NCI-H187 treated with DMSO at 0.1 percent for 48 hours (cell line): Measurements from ENCODE around the gene FRMD4B.

ENCODE experiments used
- DNase-seq: peaks from one replicate; lab custom pipeline; 2025; lab: John Stamatoyannopoulos, UW

Gene FRMD4B

DNA sequence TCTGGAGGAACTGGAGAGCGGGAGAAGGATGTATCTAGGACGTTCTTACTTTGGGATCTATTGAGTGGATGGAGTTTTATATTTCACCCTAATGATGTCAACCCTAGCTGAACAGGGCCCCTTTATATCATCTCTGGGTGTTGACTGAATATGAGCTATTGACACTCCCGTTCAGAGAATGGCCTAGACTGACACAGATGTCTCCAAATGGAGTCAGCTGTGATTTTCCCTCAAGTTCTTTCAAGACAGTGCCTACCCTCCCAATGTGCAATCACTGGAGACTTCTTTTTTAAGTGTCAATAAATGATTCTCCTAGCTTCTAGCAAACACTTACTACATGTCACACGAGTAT lies 63.8 kb downstream of the FRMD4B start:
- DNase-seq: no peak

GRCh38 chr3:69321301-69322157 lies 64.4 kb downstream of the FRMD4B start:
- no peak for DNase-seq

DNA sequence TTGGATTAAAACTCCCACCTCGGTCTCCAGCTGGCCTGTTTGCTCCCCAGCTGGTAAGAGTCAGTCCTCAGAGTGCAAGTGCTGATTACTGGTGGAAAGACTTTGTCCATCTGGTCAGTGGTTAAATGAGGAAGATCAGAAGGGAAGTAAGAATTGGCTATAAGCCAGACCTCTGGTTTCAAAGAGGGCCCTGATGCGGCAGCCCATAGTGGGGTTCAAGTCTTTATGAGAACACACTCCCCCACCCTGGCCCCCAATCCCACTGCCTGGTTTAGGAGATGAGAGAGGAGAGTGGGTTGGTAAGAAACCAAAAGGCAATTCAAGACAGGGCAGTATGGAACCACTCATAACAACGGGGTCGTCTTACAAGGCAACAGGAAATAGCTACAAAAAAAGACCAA lies 65.0 kb downstream of the FRMD4B start:
- no peak for DNase-seq

DNA sequence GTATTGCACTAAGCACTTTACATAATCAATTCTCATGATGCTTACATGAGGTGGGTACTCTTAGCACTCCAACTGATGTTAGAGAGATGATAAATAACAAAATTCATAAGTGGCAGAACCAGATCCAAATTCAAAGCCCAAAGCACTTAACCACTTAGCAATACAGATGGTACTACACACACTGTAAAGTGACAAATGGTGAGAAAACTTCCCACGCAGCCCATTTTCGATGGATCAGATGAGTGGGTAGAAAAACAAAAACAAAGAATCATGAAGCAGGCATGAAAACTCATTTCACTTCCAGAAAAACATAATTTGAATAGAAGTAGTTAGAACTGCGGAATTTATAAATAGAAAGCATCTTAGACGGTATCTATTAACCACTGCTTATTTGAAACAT lies 66.2 kb downstream of the FRMD4B start:
- DNase-seq: no peak

DNA sequence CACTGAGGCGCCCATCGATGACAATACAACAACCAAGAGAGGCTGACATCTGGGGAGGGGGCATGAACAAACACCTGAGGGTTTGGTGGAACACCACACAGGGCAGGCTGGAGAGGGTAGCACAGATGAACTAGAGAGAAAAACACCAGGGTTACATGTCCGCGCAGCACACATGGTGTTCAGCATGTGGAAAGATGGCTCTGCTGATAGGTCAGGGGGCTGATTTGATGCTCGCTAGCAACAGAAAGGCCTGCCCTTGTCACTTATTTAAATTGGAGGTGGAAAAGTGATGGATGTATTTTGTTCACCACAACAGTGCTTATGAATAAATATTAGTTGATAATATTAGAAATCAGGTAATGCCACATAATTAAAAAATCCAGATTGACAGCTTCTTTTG lies 67.5 kb downstream of the FRMD4B start:
- no peak for DNase-seq

- DNase-seq: no peak
Observed at GRCh38 chr3:69313251-69313650, 72.6 kb downstream of the FRMD4B start.

DNA sequence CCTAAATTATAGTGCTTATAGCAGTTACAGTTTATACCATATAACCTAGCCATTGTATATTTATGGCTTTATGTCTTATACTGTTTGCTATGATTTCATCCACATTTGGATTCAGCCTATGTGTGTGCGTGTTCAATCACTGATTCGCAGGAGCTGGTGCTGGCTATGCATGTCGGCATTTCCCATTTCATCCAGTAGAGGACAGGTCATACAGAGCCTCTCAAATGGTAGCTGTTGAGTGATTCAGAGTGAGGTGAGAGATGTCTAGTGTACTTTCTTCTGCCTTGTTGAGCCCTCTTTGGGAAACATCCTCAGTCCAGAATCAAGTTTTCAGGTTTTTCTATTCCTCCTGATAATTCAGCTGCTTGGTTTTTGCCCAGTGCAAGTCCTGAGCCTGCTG lies 76.1 kb downstream of the FRMD4B start:
- DNase-seq: no peak

- DNase-seq: no peak
Observed at GRCh38 chr3:69306239-69307185, 79.4 kb downstream of the FRMD4B start.

- no peak for DNase-seq
Observed at GRCh38 chr3:69305011-69305410, 80.9 kb downstream of the FRMD4B start.

GRCh38 chr3:69304396-69304795 lies 81.5 kb downstream of the FRMD4B start:
- DNase-seq: no peak

GRCh38 chr3:69300296-69300695 lies 85.6 kb downstream of the FRMD4B start:
- no peak for DNase-seq

- DNase-seq: no peak
Observed at GRCh38 chr3:69299344-69299743, 86.5 kb downstream of the FRMD4B start.

- no peak for DNase-seq
Observed at GRCh38 chr3:69297501-69297900, 88.4 kb downstream of the FRMD4B start.

GRCh38 chr3:69296995-69297394 lies 88.9 kb downstream of the FRMD4B start:
- no peak for DNase-seq

GRCh38 chr3:69294014-69294766 lies 91.7 kb downstream of the FRMD4B start:
- no peak for DNase-seq

GRCh38 chr3:69292959-69293574 lies 92.8 kb downstream of the FRMD4B start:
- no peak for DNase-seq

DNA sequence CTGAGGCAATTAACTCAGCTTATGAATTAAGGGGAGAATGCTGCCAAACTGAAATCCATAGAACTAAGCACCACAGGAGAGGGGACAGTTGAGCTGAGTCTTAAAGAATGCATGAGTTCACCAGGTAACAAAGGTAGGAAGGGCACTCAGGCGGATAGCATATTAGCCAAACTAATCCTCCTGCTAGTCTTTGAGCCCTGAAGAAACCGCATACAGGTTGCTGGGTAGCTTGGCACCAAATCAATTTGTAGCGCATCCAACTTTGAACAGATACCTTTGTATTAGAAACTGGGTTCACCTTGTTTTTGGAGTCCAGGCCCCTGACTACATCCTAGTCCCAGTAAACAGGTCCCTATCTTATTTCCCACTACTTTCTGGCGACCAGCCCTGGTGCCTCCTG lies 93.7 kb downstream of the FRMD4B start:
- no peak for DNase-seq

DNA sequence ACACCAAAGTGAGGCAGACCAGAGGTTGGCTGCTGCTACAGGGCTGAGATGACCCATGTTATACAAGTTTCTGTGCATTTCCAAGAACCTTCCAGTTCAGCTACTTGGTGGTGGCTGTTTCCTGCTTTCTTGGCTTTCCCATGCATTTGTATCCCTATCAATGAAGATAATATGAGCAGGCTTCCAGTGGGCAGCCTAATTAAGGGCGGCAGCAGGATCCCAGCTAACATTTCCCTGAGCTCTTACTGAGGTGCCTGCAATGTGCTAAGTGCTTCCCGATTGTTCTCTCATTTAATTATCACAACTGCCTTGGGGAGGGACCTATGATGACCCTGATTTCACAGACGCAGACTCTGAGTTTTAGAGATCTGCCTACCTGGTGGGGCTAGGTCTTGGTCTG lies 95.5 kb downstream of the FRMD4B start:
- no peak for DNase-seq

DNA sequence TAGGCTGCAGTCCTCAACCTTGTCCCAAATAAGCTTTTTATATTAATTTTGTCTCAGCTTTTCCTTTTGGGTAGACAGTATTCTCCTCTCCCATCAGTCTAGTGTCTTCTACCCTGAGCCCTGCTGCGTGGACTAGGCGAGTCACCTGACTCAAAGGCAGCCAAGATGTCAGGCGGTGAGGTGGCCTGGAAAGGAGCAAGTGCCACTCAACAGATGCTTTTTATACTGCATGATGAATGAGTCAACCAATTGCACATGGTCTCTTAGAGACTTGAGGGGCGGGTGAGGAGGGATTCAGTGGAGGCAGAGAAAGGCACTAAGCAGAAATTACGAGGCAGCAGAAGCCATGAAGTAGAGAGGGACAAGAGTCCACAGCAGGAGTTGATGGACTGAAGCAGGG lies 95.9 kb downstream of the FRMD4B start:
- peak; percentile 7 for DNase-seq

DNA sequence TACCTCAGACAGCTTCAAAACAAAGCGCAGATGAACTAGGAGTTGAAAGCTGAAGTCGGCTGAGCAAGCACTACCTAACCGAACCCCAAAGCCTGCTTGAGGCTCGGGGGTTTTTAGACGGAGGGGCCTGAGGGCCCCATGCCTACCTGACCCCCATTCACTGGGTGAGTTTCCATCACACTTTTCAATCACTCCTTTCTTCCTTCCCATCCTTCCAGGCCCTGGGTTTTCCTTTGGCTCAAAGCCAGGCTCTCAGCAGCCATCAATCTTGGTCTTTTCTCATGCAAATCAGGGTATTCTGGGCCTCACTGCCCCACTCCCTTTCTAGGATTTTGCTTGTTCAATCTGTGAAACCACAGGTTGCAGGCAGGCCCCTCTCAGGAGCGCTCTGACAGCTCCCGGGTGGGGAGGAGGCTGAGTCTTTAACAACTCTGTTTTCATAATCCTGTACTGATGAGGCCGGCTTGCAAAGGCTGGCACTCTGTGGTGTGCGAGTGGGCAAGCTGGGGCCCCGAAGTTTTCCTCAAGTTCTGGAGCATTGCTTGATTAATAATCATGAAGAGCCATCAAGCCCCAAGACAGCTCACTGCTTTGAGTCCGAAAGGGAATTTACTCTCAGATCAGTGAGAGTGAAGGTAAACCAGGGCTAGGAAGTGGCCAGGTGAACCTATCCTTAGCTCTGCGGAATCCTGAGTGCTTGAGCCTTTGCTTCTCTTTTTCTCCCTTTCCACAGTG lies 97.6 kb downstream of the FRMD4B start:
- peak; percentile 31 for DNase-seq

DNA sequence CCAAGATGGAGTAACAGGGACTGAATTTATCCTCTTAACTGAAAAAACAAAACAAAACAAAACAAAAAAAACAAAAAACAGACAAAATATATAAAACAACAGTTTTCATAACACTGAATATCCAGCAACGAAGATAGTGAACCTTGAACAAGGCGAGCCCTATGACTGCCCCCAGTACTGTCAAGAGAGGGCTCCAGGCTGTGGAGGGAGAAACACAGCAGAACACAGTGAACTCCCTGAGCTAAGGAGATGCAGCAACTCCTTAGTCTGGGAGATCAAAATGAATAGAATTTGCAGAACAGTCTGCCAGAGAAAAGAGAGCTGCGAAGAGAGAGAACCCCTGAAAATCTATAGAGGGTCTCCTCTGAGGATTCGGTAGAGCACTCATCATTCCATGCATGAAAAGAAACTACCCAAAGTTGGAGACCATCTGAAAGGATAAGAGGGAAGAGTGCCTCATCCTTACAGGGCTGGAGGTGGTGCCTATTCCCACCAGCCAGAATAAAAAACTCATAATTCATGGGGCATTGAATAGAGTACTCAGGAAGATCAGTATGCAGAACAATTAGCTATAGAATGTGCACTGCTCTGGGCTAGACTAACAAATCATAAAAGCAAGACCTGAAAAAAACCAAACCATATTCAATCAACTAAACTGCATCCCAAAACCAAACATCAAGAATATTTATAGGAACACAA lies 101.8 kb downstream of the FRMD4B start:
- no peak for DNase-seq
